ENCODE results near the gene MCC.

DNA sequence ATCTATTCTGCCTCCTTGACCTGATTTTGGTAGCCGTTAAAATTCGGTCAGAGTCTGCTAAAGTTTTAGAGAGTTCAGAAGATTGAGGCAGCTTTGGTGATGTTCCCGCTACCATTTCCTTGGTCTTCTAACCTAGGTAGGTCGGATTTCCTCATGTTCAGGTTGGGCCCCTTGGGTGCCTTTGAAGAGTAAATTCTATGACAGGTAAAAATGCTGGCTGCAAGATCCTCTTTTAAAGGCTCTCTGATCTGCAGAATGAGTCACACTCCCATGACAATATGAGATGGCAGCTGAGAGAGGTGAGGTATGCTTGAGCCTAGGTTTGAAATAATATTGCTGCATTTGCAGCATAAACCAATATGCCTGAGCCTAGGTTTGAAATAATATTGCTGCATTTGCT is 252.4 kb downstream of the MCC start:
- TF ChIP-seq, protein P1, sequence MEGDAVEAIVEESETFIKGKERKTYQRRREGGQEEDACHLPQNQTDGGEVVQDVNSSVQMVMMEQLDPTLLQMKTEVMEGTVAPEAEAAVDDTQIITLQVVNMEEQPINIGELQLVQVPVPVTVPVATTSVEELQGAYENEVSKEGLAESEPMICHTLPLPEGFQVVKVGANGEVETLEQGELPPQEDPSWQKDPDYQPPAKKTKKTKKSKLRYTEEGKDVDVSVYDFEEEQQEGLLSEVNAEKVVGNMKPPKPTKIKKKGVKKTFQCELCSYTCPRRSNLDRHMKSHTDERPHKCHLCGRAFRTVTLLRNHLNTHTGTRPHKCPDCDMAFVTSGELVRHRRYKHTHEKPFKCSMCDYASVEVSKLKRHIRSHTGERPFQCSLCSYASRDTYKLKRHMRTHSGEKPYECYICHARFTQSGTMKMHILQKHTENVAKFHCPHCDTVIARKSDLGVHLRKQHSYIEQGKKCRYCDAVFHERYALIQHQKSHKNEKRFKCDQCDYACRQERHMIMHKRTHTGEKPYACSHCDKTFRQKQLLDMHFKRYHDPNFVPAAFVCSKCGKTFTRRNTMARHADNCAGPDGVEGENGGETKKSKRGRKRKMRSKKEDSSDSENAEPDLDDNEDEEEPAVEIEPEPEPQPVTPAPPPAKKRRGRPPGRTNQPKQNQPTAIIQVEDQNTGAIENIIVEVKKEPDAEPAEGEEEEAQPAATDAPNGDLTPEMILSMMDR (IDR thresholded peaks at IDR 0.05; ENCODE audit: insufficient read depth, low read length), result no peak
- TF ChIP-seq POLR2AphosphoS5 (IDR thresholded peaks at IDR 0.05; ENCODE audit: low read depth), result no peak
- TF ChIP-seq REST (IDR thresholded peaks at IDR 0.05; ENCODE audit: insufficient replicate concordance, low read depth), result no peak
- no peak for TF ChIP-seq SPI1 (IDR thresholded peaks at IDR 0.05; ENCODE audit: borderline replicate concordance, low read depth)
- TF ChIP-seq GABPA (IDR thresholded peaks at IDR 0.05; ENCODE audit: low read depth), result no peak
